NCI-H1105 (cell line): ENCODE data around the gene AKT1S1.
"Not testable (repeated sequence)": the region's sequence is repeated elsewhere in the genome, so short reads cannot be mapped to it uniquely, and the experiment has no call there.

Experiments used
- DNase-seq: peaks from one replicate; lab custom pipeline; 2025; lab: John Stamatoyannopoulos, UW

Gene AKT1S1

DNA sequence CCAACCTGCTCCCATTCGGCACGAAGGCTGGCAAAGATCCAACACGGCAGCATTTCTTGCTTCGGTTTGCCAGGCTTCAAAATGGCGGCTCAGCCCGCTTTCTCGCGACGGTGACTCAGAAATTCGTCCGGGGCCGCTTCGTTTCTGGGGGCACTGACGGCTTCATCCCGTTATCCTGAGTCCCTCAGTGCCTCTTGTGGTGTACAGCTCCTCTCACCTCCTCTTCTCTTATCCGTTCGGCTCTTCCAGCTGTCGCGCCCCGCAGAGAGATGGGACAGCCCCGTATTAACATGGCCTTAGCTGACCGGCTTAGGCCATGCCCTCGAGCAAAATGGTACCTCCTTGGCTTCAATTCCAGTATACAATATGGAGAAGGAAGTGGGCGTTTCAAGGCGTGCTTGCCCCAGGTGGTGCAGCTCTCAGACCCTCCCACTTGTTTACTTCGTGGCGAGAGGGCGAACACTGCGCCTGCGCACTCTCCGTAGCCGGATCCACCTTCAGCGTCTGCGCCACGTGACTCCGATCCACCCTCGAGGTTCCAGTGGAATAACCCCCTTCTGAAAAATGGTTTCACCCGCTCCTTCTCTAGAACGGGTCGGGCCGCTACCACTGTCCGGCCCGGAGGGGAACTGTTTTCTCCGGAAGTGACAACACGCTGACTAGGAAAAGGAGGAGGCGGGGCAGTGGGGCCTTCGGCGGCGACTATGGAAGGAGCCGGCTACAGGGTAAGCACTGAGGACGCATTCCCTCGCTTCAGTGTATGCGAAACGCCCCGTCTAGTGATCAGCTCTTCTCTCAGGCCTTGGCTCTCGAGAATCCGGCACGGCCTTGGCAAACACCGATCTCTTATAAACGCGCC, at the start of gene AKT1S1, which contains the start of gene TBC1D17:
TSS of gene AKT1S1 (minus strand) at position 336 of the 859 bp plus-strand sequence. CDS start 4,060 bp downstream, outside the sequence.
TSS of gene TBC1D17 (plus strand) at position 683 of the 859 bp plus-strand sequence. CDS start at position 705, 22 bp downstream.
- peak; percentile 99 for DNase-seq

DNA sequence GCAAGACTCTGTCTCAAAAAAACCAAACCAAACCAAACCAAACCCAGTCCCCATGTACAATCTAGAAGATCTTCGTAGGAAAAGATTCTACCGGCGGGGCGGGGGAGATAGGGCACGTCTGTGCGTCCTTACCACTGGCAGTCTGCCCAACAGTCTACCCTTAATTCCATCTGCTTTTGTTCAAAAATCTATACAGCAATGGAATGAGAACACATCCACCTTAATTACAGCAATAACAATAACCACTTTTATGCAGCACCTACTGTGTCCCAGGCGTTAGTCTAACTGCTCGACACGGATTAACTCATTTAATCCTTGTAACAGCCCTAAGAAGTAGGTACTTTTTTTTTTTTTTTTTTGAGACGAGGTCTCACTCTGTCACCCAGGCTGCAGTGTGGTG, 49.4 kb upstream of the AKT1S1 start:
- no peak for DNase-seq

DNA sequence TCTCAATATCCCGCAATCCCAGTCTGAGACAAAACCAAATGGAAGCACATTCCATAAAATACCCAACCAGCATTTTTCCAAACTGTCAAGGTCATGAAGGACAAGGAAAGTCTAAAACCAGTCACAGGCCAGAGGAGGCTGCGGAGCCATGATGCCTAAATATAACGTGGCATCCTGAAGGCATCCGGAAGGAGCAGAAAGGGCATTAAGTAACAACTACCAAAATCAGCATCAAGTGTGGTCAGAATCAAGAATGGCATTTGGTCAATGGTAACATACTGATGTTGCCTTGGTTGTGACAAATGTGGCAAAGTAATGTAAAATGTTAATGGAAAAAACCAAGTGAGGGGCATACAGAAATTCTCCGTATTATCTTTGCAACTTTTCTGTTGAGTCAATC, 48.3 kb upstream of the AKT1S1 start:
- DNase-seq = no peak

DNA sequence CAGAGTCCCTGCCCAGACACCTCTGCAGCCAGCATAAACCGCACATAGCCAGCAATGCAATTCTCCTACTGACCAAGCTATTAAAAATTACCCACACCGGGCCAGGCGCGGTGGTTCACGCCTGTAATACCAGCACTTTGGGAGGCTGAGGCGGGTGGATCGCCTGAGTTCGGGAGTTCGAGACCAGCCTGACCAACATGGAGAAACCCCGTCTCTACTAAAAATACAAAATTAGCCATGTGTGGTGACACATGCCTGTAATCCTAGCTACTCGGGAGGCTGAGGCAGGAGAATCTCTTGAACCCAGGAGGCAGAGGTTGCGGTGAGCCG, 47.7 kb upstream of the AKT1S1 start:
- DNase-seq = not testable (repeated sequence)

DNA sequence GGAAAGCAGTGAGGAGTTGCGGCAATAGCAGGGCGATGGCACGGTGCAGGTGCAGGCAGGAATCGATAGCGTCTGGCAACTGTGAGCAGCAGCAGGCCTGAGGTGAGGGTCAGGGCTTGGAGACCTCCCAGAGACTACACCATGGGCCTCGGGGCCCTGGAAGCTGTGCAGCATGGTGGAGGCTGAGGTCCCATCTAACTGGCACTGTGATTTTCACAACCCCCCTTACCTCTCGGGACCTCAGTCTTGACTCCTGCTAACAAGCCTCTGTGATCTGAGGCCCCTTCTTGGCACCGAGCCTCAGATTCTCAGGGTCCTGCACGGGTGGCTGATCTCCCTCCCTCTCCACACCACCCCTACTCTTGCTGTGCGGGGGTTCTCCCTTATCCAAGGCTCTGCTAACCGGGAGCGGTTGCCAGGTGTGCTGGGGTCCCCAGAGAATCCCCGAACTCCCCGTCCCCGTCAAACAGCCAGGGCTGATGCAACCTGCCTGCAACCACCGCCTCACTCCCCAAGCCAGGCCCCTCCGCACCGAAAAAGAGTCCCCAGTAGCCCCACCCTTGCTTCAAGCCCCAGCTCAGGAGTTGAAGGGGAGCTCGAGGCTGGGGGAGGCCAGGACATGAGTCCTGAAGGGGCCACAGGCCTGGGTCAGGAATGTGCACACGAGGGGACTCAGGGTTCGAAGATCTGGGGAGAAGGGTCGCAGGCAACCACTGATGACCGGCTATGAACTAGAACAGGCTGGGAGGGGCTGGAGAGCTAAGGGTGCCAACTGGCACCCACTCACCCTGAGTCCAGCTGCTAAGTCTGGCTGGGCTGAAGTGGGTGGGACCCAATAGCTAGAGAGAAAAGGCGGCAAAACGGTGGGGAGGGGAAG, 47.1 kb upstream of the AKT1S1 start:
- DNase-seq = no peak

DNA sequence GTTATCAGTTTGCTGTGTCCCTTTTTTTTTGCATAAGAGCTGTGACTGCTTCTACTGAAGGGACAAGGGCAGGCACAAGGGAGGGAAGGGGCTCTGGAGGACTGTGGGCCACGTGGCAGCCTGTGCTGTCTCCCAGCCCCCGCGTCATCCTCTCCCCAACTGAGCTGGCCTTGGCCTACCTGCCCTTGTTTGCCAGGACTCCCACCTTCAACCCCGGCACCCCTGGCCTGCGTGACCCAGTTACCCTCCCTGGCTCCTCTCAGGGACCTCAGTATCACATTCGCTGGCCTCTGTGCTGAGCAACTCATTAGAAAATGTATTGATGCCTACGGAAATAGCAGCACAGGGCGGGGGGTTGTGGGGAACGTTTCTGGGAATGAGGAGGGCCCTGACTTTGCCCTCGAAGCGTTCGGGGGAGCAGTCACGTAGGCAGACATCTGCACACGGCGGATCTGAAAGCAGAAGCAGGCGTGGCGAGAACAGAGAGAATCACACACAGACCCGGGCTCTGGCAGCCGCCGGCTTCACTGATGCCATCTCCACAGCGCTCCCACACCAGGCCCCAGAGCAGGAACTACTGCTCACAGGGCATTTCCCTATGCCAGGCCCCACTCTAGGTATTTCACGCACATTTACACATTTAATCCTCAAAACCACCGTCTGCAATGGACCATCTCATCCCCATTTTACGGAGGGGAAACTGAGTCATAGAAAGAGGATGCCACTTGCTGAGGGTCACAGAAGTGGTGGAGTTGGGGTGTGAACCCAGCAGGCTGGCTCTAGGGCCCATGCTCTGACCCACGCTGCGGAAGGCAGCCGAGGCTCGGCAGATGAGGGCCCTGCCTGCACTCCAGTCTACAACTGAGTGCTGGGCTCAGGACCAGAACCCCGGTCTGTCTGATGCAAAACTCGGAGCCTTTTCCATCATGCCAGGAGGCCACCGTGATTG, 46.2 kb upstream of the AKT1S1 start:
- DNase-seq = no peak

DNA sequence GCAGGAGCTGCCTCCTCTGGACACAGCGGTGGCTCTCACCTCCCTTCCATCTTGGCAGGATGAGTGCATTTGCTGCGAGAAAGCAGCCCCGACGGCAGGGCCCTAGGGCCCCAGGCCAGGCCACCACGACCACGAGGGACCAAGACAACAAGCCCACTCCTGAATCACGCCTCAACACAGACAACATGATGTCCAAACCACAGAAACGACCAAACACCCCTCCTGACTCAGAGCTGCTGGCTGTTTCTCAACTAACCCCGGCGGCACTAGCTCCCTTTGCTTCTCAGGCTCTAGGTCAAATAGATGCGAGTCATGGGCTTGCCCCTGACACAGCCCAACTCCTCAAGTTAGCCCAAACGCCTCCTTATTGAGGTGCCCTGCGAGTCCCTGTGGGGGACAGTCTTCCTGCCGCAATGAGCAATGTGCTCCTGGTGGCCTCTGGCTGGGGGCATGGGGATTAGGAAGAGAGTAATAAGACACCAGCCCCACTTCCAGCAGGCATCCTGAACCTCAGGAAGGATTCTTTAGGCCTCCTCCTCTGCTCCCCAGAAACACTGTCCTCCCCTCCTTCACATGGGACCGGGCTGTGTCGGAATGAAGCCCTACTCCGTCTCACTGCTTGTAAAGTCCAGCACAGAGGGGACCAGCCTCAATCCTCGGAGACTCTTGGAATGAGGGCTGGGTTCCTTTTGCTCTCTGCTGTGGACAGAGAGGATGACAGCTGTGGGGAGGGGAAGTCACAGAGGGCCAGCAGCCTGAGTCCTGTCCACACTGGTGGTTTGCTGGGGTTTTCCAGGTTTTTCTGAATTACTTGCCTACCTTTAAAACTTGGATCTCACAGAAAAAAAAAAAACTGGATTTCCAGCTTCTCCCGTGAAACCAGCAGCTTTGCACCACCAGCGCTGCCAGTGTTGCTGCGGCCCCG, 45.0 kb upstream of the AKT1S1 start:
- DNase-seq = no peak

DNA sequence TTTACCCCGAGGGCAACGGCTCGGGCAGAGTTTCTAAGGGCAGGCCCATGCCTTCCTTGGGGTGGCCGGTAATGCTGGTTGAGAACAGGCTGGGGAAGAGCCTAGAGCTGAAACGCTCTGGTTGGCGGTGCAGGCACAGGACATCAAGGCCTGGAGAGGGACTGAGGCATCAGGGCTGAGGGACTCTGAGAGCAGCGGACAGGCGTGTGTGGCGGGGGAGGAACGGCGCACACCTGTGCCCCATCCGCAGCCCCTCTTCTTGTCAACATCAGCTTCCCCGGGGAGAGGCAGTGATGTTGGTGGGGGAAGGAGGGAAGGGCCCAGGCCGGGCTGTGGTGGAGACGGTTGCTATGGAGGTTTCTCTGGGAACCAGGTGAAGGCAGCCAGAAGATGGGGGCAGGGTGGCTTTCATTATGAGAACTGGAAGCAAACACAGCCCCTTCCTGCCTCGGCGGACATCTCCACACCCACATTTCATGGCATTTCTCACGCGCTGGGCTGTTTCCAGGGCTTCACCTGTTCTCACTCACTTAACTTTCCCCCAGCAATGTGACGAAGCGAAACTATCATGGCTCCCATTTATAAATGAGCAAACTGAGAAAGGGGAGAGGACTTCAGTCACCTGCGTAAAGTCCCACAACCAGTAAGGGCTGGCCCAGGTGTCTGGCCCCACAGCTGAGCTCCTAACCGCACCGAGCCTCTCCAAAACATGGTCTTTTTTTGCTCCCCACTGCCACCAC, 43.6 kb upstream of the AKT1S1 start:
- no peak for DNase-seq

DNA sequence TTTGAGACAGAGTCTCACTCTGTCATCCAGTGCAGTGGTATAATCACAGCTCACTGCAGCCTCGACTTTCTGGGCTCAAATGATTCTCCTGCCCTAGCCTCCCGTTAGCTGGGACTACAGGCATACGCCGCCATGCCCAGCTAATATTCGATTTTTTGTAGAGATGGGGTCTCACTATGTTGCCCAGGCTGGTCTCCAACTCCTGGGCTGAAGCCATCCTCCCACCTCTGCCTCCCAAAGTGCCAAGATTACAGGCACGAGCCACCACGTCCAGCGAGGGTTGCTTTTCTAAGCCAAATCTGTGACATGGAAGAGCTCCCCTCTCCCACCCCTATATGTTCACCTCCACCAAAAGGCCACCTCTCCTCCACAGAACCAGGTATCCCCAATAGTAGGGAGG, 40.9 kb upstream of the AKT1S1 start:
- DNase-seq = no peak

DNA sequence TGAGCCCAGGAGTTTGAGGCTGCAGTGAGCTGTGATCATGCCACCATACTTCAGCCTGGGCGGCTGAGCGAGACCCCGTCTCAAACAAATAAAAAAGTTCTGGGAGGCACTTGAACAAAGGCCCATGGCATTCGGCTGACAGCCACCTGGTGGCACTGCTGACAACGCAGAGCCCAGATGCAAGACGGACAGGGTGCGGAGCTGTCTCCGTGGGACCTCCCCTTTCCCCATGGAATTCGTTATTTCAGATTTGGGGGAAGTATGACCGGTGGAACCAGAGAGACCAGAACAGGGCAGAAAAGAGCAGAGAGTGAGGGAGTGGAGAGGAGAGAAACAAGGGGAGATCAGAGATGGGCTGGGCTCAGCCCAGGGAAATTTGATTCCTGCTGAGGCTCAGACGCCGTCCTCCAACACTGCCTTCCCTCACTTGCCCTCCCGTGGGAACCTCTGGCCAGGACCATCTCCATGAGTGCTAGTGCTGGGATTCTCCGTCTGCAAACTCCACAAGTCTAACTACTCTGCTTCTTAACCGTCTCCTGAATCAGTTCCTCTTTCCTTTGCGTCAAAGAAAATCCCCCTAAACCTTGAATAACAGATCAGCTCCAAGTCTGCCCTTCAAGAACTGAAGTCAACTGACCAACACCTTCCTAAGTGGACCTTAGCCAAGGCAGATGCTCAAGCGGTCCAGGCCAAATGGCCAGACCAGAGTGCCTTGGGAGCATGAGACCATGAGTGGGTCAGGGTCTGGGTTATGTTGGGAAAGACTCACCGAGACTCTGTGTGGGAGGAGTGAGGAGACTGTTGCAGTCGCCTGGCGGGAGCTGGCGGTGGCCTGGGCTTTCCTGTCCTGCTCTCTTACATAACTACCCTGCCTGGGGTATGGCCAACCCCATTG, 39.9 kb upstream of the AKT1S1 start:
- no peak for DNase-seq

DNA sequence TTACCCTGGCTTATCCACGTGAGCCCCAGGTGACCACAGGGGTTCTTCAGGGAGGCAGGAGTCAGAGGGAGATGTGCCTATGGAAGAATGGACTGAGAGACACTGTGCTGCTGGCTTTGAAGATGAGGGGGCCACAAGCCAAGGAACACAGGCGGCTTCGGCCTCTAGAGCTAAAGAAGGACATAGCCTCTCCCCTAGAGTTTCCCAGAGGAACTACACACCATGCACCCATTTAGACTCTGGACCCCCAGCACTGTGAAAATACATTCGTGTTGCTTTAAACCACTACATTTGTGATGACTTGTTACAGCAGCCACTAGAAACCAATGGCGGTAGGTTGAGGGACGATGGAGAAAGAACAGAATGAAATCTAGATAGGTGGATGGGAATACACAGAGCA, 38.1 kb upstream of the AKT1S1 start:
- no peak for DNase-seq

DNA sequence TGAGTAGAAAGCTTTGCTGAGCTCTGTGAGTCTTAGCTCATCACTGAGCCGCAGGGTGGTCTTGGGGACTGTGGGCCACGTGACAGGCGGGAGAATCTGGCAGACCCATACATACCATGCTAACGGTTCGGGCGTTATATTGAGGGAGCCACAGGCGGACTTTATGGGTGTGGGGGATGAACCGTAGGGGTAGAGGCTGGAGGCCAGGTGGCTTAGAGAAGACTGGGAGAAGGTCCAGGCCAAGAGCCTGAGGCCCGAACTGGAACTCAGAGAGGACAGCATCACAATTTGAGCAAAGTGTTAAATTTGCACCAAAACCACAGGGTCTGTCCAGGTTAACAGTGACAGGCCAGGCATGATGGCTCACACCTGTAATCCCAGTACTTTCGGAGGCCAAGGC, 36.6 kb upstream of the AKT1S1 start:
- no peak for DNase-seq

DNA sequence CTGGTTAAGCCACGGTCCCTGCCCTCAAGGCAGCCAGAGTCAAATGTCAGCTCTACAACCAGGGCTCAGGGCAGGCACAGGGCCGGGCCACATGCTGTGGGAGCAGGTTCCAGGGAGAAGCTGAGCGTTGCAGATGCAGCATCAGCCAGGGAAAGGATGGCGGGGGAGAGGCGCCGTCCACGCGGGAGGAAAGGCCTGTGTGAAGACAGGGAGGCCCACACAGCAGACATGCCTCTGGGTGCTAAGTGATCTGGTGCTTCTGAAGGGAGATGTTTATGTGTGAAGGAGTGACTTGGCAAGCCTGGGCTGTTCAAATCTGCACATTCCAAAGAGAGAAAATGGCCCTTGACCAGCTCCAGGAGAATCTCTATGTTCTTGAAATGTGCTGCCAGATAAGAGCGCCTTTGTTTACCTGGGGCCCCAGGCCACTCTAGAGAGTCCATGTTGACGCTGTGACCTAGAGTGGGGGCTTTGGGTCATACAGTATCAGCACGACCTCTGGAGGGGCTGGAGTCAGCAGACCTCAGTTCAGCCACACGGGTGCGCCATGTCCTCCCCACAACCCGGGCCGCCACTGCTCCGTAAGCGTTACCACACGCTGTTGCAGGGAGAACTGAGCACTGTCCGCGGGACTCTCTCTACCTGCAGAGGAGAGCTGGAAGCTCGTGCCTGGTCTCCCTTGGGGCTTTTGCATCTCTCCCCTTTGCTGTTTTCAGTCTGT, 36.0 kb upstream of the AKT1S1 start:
- DNase-seq = no peak

DNA sequence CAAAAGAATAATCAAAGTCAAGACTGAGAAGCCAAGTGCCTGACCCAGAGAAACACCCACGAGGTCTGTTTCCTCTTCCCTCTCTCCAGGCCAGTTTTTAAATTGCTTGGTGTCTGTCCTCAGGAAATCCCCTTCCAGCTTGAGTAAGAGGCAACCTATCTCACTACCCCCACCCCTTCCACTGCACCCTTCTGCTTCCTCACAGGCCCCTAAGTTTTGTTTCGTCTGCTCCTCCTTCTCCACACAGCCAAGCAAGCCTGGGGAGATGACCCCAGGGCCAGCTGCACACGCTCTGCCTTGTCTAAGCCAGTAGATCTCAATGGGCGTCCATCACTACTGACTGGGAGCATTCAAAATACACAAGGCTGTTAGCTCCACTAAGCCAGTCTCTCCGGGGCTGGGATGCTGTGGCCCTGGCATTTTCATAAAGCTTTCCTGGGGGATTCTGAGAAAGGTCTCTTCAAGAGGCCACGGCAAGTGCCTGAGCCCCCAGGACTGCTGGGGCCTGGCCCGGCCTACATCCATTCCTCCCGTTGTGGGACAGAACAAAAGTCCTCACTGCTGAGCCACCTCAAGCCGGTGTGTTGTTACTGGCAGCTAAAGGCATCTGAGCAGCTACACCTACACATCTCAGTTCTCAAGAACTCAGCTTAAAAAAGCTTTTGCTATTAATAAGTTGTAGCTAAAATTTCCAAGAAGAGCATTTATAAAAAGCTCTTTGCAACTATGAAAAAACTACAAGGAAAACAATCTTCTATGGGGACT, 34.4 kb upstream of the AKT1S1 start:
- DNase-seq = no peak

DNA sequence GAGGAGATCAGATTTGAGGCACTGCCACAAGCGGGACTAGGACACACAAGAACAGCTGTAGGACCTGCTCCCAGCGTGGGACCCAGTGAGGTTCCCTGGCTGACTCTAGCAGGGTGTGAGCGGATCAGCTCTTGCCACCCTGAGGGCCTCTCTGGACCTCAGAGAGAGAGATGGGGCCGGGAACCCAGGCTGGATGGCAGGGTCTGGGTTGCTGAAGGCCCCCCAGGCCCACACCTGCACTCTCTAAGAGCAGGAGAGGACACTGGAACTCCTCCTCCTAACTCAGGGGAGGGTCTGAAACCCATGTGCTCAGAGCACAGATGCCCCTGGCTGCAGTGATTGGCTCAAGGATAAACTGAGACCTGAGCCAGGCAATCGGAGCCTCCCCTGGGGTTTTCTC, 33.0 kb upstream of the AKT1S1 start:
- DNase-seq = no peak

DNA sequence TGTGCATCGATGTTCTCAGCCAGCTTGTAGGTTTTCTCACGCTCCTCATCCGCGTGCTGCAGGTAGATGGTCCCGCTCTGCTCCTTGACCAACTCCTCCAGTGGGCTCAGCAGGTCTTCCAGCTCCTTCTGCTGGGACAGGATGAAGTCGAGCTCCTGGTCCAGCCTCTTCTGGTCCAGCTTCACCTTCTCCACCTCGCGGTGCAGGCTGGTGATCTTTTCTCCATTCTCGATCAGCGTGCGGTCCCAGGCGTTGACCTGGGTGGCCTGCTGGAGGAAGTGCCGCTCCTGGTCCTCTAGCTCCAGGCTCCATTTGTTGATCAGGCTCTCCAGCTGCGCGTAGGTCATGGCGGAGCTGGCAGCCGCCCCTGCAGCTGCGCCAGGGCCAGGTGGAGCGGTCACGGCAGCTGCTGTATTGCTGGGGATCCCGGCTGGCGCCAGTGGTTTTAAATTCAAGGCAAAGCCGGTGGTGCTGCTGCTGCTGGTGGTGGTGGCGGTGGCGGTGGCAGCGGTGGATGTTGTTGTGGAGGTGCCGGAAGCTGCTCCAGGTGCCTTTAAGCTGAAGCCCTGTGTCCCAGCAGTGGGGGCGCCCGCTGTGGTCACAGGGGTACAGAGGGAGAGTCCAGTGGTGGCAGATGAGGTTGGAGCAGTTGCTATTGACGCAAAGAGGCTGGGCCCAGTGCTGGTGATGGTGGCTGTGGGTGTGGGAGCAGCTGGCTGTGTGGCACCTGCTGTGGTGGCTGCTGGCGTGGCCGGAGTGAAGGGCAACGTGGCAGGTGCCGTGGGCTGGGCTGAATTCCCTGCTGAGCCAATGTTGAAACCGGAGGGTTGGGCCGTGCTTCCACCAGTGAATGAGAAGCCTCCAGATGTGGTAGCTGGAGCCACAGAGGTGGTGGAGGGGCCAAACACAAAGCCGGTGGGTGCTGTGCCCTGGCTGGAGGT, 31.6 kb upstream of the AKT1S1 start:
- DNase-seq = no peak
